Activated CD4-positive, alpha-beta memory T cell treated with anti-CD3 and anti-CD28 coated beads, Interleukin-2, amount 10 ng/mL, durations not matched to agents 7 days and 5 days (primary cell): ENCODE results near the gene RHOB. TPM values are rescaled to one million over a fixed set of nuclear protein-coding genes. Genes with fewer than 3 reads are reported as not detected.
"Not testable (repeated sequence)": the region's sequence is repeated elsewhere in the genome, so short reads cannot be mapped to it uniquely, and the experiment has no call there.

ENCODE experiments used
- CTCF ChIA-PET: fragments of 350-600 bp; sonication (Branson Sonifier 250); formaldehyde crosslinking; loops from one replicate; lab custom pipeline; 2021; ENCODE audit warnings: antibody characterized with exemption, inconsistent platforms; lab: Charles Lee
- POLR2A ChIA-PET: fragments of 350-600 bp; sonication (Branson Sonifier 250); formaldehyde crosslinking; loops from one replicate; lab custom pipeline; 2021; ENCODE audit warnings: antibody characterized with exemption; lab: Charles Lee
- DNase-seq: peaks from one replicate; pipeline ENCODE4 v3.0.0-alpha.2; 2020
- H3K27ac Mint-ChIP-seq: one replicate; pipeline ENCODE4 v1.8.0; 2021; ENCODE audit warnings: mild to moderate bottlenecking, mixed read lengths
- H3K27me3 Mint-ChIP-seq: one replicate; pipeline ENCODE4 v1.8.0; 2021; ENCODE audit warnings: mixed read lengths
- H3K36me3 Mint-ChIP-seq: one replicate; pipeline ENCODE4 v1.8.0; 2021; ENCODE audit warnings: low read depth, mixed read lengths
- H3K4me1 Mint-ChIP-seq: one replicate; pipeline ENCODE4 v1.8.0; 2021; ENCODE audit warnings: mixed read lengths
- H3K4me3 Mint-ChIP-seq: one replicate; pipeline ENCODE4 v1.8.0; 2021; ENCODE audit warnings: mild to moderate bottlenecking, mixed read lengths
- H3K9me3 Mint-ChIP-seq: one replicate; pipeline ENCODE4 v1.8.0; 2021; ENCODE audit warnings: mixed read lengths
- total RNA-seq, 2 experiments: library from RNA; stranded (reverse); gene quantifications; one replicate each; pipeline ENCODE4 v1.2.3, GENCODE V29; 2021

Gene RHOB
- total RNA-seq, 2 experiments from 2014 or later = 14.0 to 14.4 TPM

GRCh38 chr2:20458737-20459484 is 12.0 kb downstream of the RHOB start:
- POLR2A ChIA-PET = not testable (repeated sequence)

GRCh38 chr2:20465716-20466394 is 19.0 kb downstream of the RHOB start:
- DNase-seq = no peak

More at GRCh38 chr2:20458737-20459484, 12.0 kb downstream of the RHOB start:
- CTCF ChIA-PET = interaction anchor here (1.8 kb wide), 1 partner anchor 12 kb away, joined by 6 read pairs; the partner anchor contains the start of gene RHOB
- H3K27me3 Mint-ChIP-seq = peaks cover 54% of the 10 kb centered on the region
- not testable (repeated sequence) for H3K27ac Mint-ChIP-seq, H3K4me3 Mint-ChIP-seq, H3K36me3 Mint-ChIP-seq, H3K4me1 Mint-ChIP-seq, H3K9me3 Mint-ChIP-seq
- peak; percentile 6 for DNase-seq

GRCh38 chr2:20467789-20468548 is 21.1 kb downstream of the RHOB start:
- Mint-ChIP-seq H3K4me3 (no peak overlapping the region), H3K36me3 (no peaks in the 10 kb centered on the region), H3K27ac (no peak overlapping the region), H3K27me3 (peaks cover 9% of the 10 kb centered on the region), H3K9me3 (no peaks in the 10 kb centered on the region), H3K4me1 (no peaks in the 10 kb centered on the region)
- DNase-seq = no peak
- ChIA-PET CTCF (no interaction called here), POLR2A (no interaction called here)

More at GRCh38 chr2:20465716-20466394, 19.0 kb downstream of the RHOB start:
- no peak overlapping the region for H3K27ac Mint-ChIP-seq
- H3K4me1 Mint-ChIP-seq = no peaks in the 10 kb centered on the region
- no peak overlapping the region for H3K4me3 Mint-ChIP-seq
- peaks cover 26% of the 10 kb centered on the region for H3K27me3 Mint-ChIP-seq
- no peaks in the 10 kb centered on the region for H3K36me3 Mint-ChIP-seq
- POLR2A ChIA-PET = no interaction called here
- CTCF ChIA-PET = interaction anchor here (1.1 kb wide), 1 partner anchor 175 kb away, joined by 3 read pairs; no protein-coding TSS in a partner anchor
- peaks cover 2% of the 10 kb centered on the region for H3K9me3 Mint-ChIP-seq

GRCh38 chr2:20468549-20469500 is 22.0 kb downstream of the RHOB start:
- ChIA-PET CTCF (interaction anchor here (1.0 kb wide), 1 partner anchor 182 kb away, joined by 3 read pairs; the partner anchor contains the start of gene HS1BP3), POLR2A (no interaction called here)
- DNase-seq = peak; percentile 11
- H3K4me1 Mint-ChIP-seq = no peaks in the 10 kb centered on the region
- peaks cover under 1% of the 10 kb centered on the region for H3K27me3 Mint-ChIP-seq
- no peaks in the 10 kb centered on the region for H3K9me3 Mint-ChIP-seq
- no peak overlapping the region for H3K4me3 Mint-ChIP-seq
- no peak overlapping the region for H3K27ac Mint-ChIP-seq
- no peaks in the 10 kb centered on the region for H3K36me3 Mint-ChIP-seq

GRCh38 chr2:20469595-20469994 is 22.7 kb downstream of the RHOB start:
- no peaks in the 10 kb centered on the region for H3K36me3 Mint-ChIP-seq
- no peak overlapping the region for H3K27ac Mint-ChIP-seq
- no peaks in the 10 kb centered on the region for H3K9me3 Mint-ChIP-seq
- ChIA-PET CTCF (interaction anchor here (1.0 kb wide), 1 partner anchor 182 kb away, joined by 3 read pairs; the partner anchor contains the start of gene HS1BP3), POLR2A (no interaction called here)
- H3K27me3 Mint-ChIP-seq = no peaks in the 10 kb centered on the region
- DNase-seq = peak; percentile 9
- H3K4me3 Mint-ChIP-seq = no peak overlapping the region
- no peaks in the 10 kb centered on the region for H3K4me1 Mint-ChIP-seq

- Mint-ChIP-seq H3K4me1 (no peaks in the 10 kb centered on the region), H3K9me3 (no peaks in the 10 kb centered on the region), H3K4me3 (no peak overlapping the region), H3K27me3 (no peaks in the 10 kb centered on the region), H3K36me3 (no peaks in the 10 kb centered on the region), H3K27ac (no peak overlapping the region)
- DNase-seq = peak; percentile 12
- ChIA-PET POLR2A (no interaction called here), CTCF (no interaction called here)
Observed at GRCh38 chr2:20470211-20470610, 23.3 kb downstream of the RHOB start.

GRCh38 chr2:20471148-20471547 is 24.3 kb downstream of the RHOB start:
- DNase-seq = peak; percentile 12
- no peaks in the 10 kb centered on the region for H3K9me3 Mint-ChIP-seq
- H3K36me3 Mint-ChIP-seq = no peaks in the 10 kb centered on the region
- no peaks in the 10 kb centered on the region for H3K27me3 Mint-ChIP-seq
- no peak overlapping the region for H3K4me3 Mint-ChIP-seq
- CTCF ChIA-PET = no interaction called here
- POLR2A ChIA-PET = no interaction called here
- H3K27ac Mint-ChIP-seq = no peak overlapping the region
- no peaks in the 10 kb centered on the region for H3K4me1 Mint-ChIP-seq

GRCh38 chr2:20471902-20472559 is 25.2 kb downstream of the RHOB start:
- Mint-ChIP-seq H3K36me3 (no peaks in the 10 kb centered on the region), H3K27me3 (no peaks in the 10 kb centered on the region), H3K4me1 (no peaks in the 10 kb centered on the region), H3K4me3 (no peak overlapping the region), H3K9me3 (no peaks in the 10 kb centered on the region), H3K27ac (no peak overlapping the region)
- ChIA-PET CTCF (no interaction called here), POLR2A (no interaction called here)
- no peak for DNase-seq

- Mint-ChIP-seq H3K27ac (no peak overlapping the region), H3K4me3 (no peak overlapping the region), H3K36me3 (no peaks in the 10 kb centered on the region), H3K4me1 (no peaks in the 10 kb centered on the region), H3K9me3 (no peaks in the 10 kb centered on the region), H3K27me3 (no peaks in the 10 kb centered on the region)
- ChIA-PET CTCF (no interaction called here), POLR2A (no interaction called here)
- DNase-seq = no peak
Observed at GRCh38 chr2:20472569-20472968, 25.7 kb downstream of the RHOB start.

GRCh38 chr2:20473128-20473527 is 26.3 kb downstream of the RHOB start:
- Mint-ChIP-seq H3K27me3 (no peaks in the 10 kb centered on the region), H3K9me3 (no peaks in the 10 kb centered on the region), H3K27ac (no peak overlapping the region), H3K36me3 (no peaks in the 10 kb centered on the region), H3K4me3 (no peak overlapping the region), H3K4me1 (no peaks in the 10 kb centered on the region)
- no peak for DNase-seq
- POLR2A ChIA-PET = no interaction called here
- CTCF ChIA-PET = no interaction called here

GRCh38 chr2:20474757-20475566 is 28.1 kb downstream of the RHOB start:
- Mint-ChIP-seq H3K27ac (no peak overlapping the region), H3K36me3 (no peaks in the 10 kb centered on the region), H3K4me3 (no peak overlapping the region), H3K27me3 (peaks cover 4% of the 10 kb centered on the region), H3K4me1 (no peaks in the 10 kb centered on the region), H3K9me3 (peaks cover 3% of the 10 kb centered on the region)
- ChIA-PET CTCF (no interaction called here), POLR2A (no interaction called here)
- DNase-seq = no peak
